SIG-M5 (cell line): ENCODE results near the gene EIF1AD.
"Not testable (repeated sequence)": the region's sequence is repeated elsewhere in the genome, so short reads cannot be mapped to it uniquely, and the experiment has no call there.

ENCODE experiments used
- DNase-seq: peaks from one replicate; lab custom pipeline; 2025; lab: John Stamatoyannopoulos, UW

The EIF1AD gene, protein sequence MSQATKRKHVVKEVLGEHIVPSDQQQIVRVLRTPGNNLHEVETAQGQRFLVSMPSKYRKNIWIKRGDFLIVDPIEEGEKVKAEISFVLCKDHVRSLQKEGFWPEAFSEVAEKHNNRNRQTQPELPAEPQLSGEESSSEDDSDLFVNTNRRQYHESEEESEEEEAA

DNA sequence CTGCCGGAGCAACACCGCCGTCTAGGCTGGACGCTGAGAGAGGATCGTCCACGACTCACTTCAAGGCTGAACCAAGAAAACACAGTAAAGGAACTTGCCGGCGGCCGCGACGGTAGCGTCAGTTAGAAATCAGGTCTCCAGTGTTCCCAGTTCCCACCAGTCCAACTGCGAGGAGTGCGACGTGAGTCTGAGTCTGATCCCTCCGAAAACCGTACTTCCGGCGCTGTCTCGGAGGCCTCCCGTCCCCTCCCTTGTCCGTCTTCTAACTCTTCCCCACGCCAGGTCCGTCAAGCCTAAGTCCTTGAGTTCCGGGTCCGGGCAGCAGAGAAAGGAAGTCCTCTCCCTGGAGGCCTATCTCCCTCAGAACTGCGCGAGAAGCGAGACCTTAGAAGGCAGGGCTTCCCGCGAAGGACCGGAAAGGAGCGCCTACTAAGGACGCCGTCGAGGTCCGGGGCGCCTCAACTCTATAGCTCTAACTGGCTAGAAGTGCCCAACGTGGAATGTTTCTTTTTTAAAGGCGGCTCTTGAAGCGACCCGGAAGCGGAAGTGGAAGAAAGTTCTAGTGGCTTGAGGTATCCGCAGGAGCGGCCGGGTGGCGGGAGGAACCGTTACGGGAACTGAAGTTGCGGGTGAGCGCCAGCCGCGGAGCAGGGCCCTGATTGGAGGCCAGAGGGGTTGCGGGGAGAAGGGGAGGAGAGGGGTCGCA is at the start of gene EIF1AD, which contains the start of gene BANF1:
Gene EIF1AD (minus strand): TSS at position 216 of the 706 bp plus-strand sequence. CDS start 1,768 bp downstream, outside the sequence.
Gene BANF1 (plus strand): TSS at position 562 of the 706 bp plus-strand sequence. CDS start 748 bp downstream, outside the sequence.
- DNase-seq, result peak; percentile 93

DNA sequence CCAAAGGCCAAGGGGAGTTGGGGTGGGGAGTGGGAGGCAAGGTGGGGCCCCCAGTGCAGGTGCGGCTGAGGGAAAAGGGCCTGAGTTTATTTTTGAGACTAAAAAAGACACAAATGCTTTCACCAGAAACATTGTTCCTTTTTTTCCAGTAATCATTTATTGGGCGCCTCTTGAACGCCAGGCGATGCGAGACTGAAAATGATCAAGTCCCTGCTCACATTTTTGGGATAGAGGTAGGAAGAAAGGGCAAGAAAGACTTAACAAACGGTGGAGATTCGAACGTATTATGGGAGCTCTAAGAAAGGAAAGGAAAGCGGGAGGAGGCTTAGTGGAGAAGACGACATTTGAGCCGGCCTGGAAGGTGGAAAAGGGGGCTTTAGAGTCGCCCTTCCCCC is 49.4 kb upstream of the EIF1AD start:
- no peak for DNase-seq

DNA sequence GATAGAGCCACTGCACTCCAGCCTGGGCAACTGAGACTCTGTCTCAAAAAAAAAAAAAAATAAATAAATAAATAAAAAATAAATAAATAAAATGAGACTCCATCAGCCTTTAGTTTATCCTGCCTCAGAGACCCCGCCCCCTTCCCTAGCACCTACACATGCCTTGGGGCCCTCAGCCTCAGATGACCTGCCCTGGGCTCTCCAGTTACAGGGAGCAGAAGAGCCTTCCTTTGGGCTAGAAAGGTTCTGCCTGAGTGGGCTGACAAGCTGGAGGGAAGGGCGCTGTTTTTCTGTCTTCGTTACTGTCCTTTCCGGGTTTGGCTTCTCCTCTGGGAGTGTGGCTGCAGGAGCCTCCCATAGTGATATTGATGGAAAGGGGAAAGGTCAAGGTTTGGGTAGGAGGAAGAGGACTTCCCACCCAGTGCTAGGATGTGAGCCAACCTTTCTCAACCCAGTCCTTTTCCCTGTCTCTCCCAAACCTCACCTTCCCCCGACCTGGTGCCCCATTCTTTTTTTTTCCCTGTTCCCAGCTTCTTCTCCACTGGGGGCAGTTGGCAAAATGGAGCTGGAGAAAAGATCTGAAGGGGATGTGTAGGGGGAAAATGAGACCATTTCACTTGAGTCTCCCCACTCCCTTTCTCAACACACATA is 48.7 kb upstream of the EIF1AD start:
- DNase-seq, result no peak

DNA sequence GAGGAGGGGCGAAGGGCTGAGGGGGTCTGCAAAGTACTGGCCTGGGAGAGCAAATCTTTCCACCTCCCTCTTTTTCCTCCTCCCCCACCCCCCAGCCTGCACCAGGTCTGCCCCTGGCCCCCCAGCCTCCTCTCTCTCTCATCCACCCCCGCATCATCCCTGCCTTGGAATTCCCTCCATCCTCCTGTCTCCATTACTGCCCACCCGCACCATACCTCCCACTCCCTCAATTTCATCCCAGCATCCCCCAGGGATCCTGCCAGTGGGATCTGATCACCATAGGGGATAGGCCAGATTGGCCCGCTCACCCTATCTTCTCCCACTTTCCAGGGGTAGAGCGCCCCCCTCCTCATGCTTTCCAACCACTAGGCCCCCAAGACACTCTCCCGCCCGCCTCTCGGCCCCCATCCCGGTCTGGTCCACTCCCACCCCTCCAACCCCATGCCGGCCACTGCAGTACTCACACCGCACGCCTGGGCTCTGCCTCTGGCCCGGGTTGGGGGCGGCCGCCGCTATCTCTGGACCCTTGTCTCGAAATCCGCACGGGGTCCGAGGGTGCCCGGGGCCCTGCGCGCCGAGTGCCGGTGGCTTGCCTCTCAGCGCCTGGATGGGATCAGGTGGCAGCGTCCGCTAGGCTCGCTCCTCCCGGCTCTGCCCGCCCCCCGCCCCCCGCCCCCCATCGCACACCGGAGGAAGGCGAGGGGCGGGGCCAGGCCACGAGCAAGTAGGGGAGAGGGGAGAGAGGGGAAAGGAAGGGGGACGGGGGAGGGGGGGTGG is 46.8 kb upstream of the EIF1AD start, which contains the start of gene GAL3ST3:
Gene GAL3ST3 (minus strand): TSS at position 615 of the 777 bp plus-strand sequence. CDS start 3,746 bp downstream, outside the sequence.
- DNase-seq, result no peak

DNA sequence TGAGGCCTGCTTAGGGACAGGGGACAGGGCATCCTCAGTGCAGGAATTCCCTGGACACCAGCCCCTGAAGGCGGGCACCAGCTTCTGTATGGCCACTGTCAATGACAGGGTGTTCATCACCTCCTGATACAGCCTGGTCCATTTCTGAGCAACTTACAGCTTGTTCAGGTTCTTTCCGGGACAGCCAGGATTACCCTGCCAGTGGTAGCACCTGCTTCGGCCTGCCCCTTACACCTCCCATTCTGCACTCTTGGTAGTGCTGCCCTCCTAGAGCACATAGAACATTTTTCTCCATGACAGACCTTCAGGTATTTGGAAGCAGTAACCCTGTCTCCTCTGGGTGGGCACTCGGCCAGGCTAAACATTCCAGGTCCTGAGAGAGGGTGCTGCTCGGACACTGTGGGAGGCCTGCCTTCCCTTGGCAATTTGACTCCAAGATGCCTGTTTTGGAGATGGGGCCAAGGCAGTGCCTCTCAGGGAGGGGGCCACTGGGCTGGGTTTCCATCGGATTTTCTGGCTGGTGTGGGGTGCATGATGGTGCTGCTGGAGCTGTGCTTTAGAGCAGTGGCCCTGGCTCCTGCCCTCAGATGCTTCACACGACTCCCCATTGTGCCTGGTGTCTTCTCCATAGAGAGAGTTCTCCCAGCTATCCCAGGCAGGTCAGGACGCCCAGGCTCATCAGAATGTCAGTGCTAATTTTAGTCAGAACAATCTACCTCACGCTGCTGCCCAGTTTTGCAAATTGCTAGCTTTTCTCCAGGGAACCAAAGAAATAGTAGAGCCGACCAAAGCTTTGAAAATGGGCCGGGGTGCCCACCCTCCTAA is 45.8 kb upstream of the EIF1AD start:
- DNase-seq, result no peak

DNA sequence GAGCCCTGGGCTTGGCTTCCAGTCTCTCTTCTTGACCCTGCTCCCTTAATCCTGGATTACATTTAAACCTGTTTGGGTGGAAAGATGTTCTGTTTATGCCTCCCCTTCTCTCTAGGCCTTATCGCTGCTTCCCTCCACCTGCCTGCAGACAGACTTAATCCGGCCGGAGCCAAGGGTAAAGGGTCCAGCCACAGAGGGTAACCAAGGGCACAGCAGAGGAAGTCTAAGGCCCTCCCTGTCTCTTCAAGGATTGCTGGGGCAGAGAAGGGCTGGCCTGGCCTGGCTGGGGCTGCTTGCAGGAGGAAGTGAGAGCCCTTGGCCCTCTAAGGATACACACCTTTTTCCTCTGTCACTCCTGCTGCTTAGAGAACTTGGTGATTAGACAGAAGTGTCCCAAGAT is 44.9 kb upstream of the EIF1AD start:
- no peak for DNase-seq

DNA sequence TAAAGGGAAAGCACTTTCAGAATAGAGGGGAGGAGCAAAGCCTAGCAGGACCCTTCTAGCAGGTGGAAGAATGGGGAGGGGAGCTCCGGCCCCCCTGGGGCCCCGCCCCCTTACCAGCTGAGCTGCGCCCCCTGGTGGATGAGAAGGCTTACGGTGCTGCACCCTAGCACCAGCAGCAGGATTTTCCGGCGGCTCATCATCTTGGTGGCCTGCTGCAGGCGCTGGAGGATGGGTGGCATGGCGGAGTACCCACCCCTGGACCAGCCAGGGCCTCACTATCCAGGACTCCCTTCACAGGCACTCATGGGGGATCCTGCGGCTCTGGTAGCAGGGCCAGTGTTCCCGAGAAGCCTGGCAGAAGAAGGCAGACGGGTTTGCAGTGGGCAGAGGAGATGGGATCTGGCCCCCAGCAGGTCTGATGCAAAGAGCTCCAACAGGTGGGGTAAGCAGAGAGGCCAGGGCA is 43.3 kb upstream of the EIF1AD start:
- no peak for DNase-seq

DNA sequence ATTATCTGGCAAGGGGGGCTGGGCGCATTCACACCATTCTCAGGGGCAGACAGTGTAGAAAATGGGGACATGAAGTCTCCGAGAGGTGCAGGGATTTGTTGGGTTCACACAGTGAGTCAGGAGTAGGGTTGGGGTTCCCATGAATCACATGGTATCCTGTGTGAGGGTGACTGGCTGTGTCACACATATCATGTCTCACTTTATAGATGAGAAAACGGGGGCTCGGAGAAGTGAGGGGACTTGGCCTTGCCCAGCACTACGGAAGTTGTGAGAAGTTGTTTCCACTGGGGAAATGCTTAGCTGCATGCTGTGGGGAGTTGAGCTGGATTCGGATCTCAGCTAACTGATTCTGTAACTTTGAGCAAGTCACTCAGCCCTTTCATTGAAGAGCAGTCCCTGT is 42.8 kb upstream of the EIF1AD start:
- DNase-seq, result no peak

DNA sequence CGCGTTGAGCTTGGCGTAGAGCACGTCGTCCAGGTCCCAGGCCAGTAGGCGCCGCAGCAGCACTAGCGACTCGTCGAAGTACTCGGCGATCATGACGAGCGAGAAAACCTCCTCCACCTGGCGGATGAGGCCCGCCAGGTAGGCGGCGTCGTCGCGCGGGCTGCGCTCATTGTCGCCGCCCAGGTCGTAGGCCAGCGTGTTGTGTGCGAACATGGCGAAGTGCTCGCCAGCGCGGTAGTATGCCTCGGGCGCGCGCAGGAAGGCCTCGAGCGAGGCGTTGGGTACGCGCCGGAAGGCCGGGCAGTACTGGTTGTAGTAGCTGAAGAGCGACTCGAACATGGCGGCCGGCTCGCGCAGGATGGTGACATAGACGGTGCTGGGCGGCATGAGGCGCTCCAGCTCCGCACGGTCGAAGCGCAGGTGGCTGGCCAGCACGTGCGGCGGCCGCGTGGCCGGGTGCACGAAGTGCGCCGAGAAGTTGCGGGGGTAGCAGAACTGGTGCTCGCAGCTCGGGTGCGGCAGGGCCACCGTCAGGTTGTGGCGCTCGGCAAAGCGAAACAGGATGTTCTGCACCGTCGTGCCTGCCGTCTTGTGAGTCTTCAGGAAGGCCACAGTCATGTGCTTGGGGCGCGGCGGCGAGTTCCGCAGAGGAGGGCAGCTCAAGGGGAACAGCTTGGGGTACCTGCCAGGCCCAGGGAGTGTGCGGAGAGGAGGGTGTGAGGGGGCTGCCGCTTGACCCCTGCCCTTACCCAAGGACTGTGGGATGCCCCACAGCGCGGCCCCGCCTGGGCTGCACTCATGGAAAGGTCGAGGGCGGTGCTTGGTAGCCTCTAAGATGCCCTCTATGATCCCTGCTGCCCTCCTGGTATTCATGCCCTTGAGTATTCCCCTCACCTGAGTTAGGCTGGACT is 41.3 kb upstream of the EIF1AD start:
- no peak for DNase-seq

DNA sequence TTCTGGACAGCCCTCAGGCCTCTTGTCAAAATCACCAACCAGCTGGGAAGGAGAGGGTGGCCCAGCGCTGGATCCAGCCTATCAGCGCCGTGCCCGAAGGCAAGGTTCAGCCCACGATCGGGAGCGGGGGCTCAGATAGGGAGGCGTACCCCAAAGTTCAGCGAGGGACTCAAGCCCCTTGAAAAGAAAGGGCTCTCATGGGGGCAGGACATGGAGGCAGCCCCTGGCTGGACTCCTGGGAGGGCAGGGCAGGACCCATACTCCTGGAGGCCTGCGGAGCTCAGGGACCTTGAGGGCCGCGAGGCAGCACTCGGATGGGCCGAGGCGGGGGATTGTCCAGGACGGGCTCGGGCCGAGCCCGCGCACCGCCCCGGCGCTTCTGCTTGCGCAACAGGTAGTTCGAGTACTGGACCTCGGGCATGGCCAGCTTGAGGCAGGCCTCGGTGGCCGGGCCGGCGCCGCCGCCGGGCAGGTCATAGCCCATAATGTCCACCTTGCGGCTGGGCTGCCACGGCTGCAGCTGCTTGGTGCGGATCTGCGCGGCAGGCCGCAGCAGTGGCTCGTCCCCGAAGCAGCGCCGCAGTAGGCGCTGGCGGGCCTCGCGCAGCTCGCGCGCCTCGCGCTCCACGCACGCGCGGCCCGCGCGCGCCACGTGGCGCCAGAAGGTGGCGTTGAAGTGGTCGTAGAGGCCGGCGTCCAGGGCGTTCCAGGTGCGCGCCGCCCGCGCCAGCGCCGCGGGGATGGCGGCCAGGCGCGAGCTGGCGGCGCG is 40.5 kb upstream of the EIF1AD start:
- DNase-seq, result no peak

DNA sequence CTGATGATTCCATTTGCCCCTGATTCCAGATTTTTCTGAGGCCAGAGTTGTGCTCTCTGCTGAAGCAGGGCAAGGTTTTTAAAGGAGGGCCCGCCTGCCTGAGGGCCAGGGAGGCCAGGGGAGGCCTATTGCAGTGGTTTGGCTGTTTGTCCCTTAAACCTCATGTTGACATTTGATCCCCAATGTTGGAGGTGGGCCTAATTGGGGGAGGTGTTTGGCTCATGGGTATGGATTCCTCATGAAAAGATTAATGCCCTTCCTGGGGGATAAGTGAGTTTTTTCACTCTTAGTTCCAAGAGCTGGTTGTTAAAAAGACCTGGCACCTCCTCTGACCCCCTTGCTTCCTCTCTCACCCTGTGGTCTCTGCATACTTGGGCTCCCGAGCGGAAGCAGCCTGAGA is 37.8 kb upstream of the EIF1AD start:
- no peak for DNase-seq

DNA sequence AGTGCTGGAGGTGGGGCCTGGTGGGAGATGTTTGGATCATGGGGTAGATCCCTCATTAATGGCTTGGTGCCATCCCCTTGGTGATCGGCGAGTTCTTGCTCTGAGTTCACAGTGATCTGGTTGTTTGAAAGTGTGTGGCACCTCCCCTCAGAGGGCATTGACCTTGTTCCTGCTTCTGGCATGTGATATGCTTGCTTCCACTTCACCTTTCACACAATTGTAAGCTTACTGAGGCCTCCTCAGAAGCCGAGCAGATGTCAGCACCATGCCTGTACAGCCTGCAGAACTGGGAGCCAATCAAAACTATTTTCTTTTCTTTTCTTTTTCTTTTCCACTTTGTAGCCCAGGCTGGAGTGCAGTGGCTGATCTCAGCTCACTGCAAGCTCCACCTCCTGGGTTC is 35.4 kb upstream of the EIF1AD start:
- DNase-seq, result no peak

DNA sequence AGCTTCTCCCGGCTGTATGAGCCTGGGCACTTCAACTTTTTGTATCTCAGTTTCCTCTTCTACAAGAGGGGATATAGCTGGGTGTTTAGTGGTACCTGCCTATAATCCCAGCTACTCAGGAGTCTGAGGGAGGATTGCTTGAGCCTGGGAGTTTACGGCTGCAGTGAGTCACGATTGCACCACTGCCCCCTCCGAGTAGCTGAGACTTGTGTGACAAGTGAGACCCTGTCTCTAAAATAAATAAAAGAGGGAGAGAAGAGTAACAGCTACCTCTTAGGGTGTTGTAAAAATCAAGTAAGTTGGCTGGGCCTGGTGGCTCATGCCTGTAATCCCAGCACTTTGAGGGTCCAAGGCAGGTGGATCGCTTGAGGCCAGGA is 34.4 kb upstream of the EIF1AD start:
- no peak for DNase-seq

DNA sequence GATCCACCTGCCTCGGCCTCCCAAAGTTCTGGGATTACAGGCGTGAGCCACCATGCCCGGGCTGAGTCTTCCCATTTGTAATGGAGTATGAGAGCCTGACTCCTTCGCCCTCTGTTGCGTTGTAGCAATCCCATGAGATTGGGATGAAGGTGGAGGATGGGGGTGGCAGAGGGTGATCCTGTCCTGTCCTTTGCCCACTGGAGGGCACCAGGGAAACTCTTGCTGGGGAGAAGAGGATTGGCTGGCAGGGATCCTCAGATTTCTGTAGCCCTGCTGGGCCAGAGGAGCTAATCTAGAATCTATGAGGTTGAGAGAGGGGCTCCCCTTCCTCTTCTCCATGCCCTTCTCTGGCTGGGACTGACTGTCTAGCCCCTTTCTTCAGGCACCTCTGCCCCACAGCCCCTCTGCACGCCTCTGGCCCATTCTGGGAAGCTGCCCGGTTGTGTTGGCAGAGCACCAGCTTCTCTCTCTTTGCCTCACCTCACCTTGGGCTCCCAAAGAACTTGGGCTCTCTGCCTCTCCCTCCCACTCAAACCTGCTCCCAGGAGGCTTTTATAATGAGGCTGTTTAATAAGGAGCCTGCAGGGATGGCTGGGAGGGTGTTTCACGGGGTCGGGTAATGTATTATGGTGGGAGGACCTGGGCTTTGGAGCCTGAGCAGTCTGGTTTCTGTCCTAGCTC is 33.8 kb upstream of the EIF1AD start:
- DNase-seq, result no peak

DNA sequence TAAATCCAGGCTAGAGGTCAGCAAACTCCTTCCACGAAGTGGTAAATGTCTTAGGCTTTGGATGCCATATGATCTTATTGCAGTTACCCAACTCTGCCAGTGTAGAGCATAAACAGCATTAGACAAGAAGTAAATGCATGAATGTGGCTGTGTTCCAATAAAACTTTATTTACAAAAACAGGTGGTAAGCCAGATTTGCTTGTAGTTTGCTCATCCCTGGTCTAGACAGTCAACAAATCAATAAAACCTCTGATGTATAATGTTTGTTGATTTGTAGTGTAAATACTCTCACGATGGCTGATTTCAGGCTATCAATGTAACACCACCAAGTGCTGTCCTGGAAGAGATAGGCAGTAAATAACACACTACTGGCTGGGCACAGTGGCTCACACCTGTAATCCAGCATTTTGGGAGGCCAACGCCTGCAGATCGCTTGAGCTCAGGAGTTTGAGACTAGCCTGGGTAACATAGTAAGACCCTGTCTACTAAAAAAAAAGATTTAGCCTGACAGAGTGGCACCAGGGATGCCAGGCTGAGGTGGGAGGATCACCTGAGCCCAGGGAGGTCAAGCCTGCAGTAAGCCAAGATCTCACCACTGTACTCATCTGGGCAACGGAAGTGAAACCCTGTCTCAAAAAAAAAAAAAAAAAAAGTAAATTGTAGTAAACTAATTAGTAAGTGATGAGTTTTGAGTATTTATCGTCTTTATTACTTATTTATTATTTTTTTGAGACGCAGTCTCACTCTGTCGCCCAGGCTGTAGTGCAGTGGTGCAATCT is 31.2 kb upstream of the EIF1AD start:
- no peak for DNase-seq

DNA sequence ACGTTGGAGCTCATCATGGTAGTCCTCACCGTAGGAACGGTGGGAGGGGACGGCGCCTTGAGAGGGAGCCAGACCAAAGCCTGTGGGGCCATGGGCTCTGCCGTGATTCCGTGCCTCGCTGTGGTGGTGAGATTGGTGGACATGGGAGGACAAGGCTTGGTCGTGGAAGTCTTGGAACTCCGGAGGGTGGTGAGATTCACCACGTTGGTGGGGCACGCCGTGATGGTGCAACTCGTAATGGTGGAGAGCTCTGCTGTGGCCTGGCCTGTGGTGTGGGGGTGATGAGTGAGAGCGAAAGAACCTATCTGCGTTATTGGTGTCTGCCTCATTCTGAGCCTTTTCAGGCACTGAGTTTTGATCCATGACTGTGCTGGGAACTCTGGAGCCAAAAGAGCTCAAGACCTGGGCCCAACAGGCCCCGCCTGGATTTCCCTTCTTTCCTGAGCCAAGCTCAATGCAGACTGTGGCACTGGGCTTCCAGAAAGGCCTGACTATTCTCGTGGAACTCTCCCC is 24.1 kb upstream of the EIF1AD start, which contains the start of gene CATSPER1:
Gene CATSPER1 (minus strand): TSS at position 463 of the 513 bp plus-strand sequence. CDS start 100 bp downstream, at position 363.
- no peak for DNase-seq

DNA sequence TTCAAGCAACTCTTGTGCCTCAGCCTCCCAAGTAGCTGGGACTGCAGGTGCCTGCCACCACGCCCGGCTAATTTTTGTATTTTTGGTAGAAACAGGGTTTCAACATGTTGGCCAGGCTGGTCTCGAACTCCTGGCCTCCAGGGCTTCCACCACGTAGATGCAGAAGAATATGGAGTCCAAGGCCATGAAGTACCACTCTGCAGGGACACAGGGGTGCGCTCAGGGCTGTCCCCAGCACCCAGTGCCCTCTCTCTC is 21.2 kb upstream of the EIF1AD start:
- DNase-seq, result not testable (repeated sequence)
